GM12875 (cell line): ENCODE measurements around the gene ULBP3.

Experiments used
- H3K4me3 ChIP-seq: one replicate; pipeline ENCODE4 v1.5.1; 2011; ENCODE audit warnings: low read depth, low read length, control low read depth
- CTCF ChIP-seq: IDR thresholded peaks from 2 replicates; pipeline ENCODE4 v1.5.1; 2011; ENCODE audit warnings: low read depth, mild to moderate bottlenecking, control low read depth, inconsistent platforms, low read length, moderate library complexity, borderline replicate concordance; ENCODE audit not compliant: insufficient read depth

ULBP3 gene

GRCh38 chr6:150088481-150089154 is 19.7 kb upstream of the ULBP3 start:
- no peak overlapping the region for H3K4me3 ChIP-seq
- TF ChIP-seq CTCF, result no peak

- no peak for TF ChIP-seq CTCF
- no peak overlapping the region for H3K4me3 ChIP-seq
These were observed 18.4 kb upstream of the ULBP3 start for GRCh38 chr6:150087336-150087735.

GRCh38 chr6:150086026-150086425 is 17.1 kb upstream of the ULBP3 start:
- no peak overlapping the region for H3K4me3 ChIP-seq
- TF ChIP-seq CTCF, result no peak

GRCh38 chr6:150084426-150084825 is 15.5 kb upstream of the ULBP3 start:
- H3K4me3 ChIP-seq, result no peak overlapping the region
- TF ChIP-seq CTCF, result no peak

- H3K4me3 ChIP-seq, result no peak overlapping the region
- TF ChIP-seq CTCF, result no peak
These were observed 14.9 kb upstream of the ULBP3 start for GRCh38 chr6:150083839-150084238.

GRCh38 chr6:150081702-150082101 is 12.8 kb upstream of the ULBP3 start:
- TF ChIP-seq CTCF, result no peak
- no peak overlapping the region for H3K4me3 ChIP-seq

- TF ChIP-seq CTCF, result no peak
These were observed 10.7 kb upstream of the ULBP3 start for GRCh38 chr6:150079604-150080003.

More at GRCh38 chr6:150079604-150080003, 10.7 kb upstream of the ULBP3 start:
- H3K4me3 ChIP-seq, result no peak overlapping the region
